Glomerular endothelial cell (primary cell): ENCODE data around the gene HEXIM1. TPM values are rescaled to one million over a fixed set of nuclear protein-coding genes. Genes with fewer than 3 reads are reported as not detected.
A peak's percentile ranks its signal among the peaks of the same experiment; 100 is the strongest.

ENCODE experiments used
- DNase-seq: peaks from one replicate; pipeline ENCODE4 v3.0.0-alpha.2; 2011; ENCODE audit warnings: low read depth, low spot score; ENCODE audit errors: extremely low read depth
- total RNA-seq: library from RNA; depleted of rRNA; stranded (reverse); fragments of >200 nt; gene quantifications from 2 replicates; pipeline ENCODE4 v1.2.3, GENCODE V29; 2015

The HEXIM1 gene
- total RNA-seq, 1 donor from 2014 or later: 16.2 TPM

GRCh38 chr17:45128989-45129388 is 19.3 kb upstream of the HEXIM1 start:
- no peak for DNase-seq

DNA sequence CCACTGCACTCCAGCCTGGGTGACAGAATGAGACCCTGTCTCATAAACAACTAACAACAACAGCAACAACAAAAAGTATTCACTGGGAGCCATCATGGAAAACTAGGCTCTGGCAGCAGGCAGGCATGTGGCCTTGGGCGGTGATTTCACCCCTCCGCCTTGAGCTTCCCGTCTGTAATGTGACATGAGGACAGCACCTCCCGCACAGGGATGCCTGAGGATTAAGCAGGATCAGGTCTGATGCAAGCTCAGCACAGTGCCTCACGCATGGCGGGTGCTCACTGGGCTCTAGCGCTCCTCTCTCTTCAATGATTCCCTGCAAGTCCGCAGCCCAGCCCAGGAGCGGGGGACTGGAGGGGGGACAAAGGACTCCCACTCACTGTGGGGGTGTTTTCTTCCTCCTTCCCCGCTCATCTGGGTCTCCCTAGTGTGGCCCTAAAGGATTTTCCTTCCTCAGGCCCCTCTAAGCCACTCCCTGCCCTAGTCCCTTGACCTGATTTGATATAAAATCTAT is 18.8 kb upstream of the HEXIM1 start:
- no peak for DNase-seq

DNA sequence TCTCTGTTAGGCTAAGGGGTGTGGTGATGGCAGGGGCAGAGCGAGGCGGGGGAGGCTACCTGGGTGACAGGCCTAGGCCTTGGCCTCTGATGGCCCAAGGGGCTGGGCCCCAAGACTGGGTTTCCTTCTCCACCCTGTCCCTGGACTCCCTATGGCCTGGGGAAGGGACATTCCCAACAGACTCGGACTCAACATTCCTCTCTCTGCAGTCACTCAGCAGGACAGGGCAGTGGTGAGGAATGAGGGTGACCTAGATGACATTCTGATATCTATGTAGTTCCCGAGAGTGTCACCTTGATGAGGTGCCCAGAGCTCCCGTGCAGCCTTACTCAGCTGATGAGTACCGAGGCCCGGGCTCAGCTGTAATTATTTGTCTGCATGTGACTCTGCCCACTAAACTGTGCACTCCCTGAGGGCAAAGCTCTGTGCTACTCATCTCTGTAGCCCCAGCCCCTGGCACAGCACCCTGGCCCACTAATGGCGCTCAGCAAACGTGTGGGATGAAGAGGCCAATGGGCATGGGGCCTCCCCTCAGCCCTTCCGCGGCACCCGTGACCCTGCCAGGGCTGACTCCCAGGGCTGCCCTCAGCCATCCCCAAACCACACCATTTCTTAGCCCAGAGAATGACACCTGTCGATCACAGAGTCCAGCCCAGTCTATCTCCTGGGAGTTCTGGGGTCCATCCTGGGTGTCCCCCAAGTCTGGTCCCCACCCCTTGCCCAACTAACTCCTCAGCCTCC is 18.2 kb upstream of the HEXIM1 start:
- DNase-seq: no peak

DNA sequence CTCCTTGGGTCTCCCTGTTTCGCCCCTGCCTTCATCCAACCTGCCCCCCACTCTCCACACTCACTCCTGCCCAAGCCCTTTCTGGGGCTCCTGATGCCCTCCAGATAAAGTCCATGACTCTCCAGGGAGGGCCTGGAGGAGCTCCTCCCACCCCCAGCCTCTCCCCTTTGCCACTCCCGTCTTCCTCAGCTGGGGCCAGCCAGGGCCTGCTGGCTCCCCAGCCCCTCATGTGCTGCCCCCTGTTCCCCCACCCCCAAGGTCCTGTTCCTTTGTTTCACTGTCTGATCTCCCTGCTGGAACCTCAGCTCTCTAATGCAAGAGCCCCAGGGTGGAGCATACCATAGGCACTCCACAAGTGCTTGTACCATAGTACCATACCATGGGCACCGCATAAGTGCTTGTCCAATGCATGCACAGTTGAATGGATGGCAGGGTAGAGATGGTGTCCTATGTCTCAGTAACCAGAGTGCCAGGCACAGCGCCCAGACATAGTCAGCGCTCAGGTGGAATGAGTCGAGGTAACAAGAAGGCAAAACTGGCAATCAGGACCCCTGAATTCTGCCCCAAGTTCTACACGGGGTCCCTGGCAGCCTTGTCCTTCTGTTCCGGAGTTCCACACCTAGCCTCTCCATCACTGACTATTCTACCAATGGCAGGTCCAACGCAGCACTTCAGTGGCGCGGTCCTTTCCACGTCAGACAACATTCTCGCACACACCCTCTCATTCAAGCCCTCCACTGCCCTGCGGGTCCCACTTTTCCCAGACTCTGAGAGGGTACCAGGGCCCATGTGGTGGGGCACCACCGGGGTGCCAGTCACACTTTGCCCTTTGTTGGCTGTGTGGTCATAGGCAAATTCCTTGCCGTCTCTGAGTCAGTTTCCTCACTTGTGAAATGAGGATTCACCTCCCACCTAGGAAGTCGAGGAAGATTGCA is 17.3 kb upstream of the HEXIM1 start:
- no peak for DNase-seq

DNA sequence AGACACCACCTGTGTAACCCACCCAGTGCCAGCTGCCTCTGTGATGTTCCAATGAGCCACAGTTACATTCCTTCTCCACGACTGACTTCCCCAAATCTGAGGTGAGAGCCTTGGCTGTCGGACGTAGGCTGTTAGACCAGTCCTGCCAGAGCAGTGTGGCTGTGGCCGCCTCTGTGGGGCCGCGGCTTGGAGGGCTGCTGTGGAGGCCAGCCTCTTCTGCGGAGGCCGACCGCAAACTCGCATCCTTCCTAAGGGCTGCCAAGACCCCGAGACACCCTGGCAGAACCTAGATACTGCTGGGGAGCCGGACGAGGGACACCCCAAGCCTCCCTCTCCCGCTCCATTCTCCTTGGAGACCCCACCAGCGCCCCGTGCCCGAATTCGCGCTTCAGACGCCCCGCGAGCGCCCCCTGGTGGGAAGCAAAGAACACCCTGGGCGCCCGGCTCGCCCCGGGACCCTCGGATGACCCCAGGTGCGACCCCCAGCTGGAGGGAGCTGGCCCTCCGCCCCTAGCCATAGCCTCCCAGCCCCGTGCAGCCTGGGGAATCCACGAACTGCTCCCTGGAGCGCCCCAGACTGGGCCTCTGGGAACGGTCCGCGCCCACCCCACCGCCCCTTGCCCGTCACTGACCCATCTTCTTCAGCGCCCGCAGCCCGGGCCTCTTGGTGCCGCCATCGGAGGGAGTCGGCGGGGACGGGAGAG is 16.5 kb upstream of the HEXIM1 start:
- no peak for DNase-seq

DNA sequence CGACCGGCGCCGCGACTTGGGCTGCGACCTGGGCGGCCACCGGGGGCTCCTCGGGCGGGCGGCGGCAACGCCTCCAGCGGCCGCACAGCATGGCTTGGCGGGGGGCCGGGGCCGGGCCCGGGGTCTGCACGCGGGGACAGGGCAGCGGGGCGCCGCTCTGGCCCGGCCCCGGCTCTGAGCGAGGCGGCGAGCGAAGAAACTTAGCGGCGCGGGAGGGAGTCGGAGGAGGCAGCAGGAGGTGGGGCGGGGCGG is 16.0 kb upstream of the HEXIM1 start, which contains the start of gene PLCD3:
PLCD3 (minus strand) TSS at position 196 of the 252 bp plus-strand sequence; CDS start at position 91, 105 bp downstream.
- DNase-seq: no peak

DNA sequence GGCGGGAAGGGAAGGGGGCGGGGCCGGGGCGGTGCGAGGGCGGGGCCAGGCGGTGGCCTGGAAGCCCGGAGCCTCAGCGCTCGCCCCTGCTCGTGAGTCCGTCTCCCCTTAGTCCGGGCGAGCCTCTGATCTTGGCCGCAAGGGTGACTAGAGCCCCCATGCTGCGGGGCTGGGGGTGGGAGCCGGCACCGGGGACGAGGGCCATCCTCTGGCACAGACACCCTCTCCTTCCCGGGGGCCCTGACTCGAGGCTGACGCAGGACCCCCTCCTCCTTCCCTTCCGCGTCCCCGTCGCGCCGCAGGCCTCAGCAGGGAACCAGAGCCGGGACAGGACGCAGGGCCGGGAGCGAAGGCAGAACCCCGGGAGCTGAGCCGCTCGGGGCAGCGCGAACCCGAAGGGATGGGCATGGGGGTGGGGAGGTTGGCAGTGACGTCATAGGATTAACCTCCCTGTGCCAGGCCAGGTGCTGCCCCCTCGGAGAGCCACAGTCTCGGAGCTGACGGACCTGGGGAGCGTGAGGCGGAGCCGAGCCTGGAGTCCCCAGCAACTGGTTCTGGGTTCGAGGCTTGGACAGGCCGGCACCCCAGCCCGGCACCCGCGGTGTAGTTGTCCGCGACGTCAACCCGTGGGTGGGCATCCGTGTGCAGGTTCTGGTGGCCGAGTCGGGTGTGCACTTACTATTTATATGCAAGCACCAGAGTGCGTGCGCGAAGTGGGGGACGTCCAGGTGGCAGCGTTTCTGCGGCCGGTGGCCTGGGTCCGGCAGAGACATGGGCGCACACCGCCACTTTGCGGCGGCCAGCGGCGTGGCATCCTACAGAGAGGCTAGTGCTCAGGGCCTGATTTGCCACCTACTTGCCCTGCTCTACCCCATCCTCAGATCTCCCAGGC is 15.5 kb upstream of the HEXIM1 start:
- no peak for DNase-seq

GRCh38 chr17:45135192-45135977 is 12.9 kb upstream of the HEXIM1 start, which contains the start of gene ACBD4:
TSS of gene ACBD4 (plus strand) at chr17:45135687. CDS start at chr17:45136145, 458 bp downstream.
- DNase-seq: peak; percentile 95

- DNase-seq: no peak
Observed at GRCh38 chr17:45135978-45136791, 12.1 kb upstream of the HEXIM1 start.

DNA sequence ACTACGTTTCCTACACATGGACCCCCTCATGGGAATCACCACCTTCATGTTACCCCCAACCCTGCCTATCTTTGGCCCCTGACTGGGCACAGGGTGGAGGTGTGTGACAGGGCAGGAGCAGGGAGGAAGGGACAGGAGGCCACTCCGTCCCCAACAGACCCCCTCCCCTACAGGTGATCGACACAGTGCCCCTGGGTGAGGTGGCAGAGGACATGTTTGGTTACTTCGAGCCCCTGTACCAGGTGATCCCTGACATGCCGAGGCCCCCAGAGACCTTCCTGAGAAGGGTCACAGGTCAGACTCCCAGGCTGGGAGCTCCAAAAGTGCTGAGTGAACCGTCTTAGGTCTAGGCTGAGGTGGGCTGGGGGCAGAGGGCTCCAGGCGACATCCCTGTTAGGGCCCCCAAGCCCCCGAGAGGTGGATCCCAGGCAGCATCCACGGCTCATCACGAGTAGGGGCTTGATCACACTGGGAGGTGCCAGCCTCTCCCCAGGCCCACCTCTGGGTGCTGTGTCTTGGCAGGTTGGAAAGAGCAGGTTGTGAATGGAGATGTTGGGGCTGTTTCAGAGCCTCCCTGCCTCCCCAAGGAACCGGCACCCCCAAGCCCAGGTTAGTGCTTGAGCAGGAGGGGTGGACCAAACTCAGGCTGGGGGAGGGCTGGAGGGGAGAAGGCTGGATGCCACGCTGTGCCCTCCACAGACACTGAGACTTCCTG is 11.3 kb upstream of the HEXIM1 start:
- no peak for DNase-seq

DNA sequence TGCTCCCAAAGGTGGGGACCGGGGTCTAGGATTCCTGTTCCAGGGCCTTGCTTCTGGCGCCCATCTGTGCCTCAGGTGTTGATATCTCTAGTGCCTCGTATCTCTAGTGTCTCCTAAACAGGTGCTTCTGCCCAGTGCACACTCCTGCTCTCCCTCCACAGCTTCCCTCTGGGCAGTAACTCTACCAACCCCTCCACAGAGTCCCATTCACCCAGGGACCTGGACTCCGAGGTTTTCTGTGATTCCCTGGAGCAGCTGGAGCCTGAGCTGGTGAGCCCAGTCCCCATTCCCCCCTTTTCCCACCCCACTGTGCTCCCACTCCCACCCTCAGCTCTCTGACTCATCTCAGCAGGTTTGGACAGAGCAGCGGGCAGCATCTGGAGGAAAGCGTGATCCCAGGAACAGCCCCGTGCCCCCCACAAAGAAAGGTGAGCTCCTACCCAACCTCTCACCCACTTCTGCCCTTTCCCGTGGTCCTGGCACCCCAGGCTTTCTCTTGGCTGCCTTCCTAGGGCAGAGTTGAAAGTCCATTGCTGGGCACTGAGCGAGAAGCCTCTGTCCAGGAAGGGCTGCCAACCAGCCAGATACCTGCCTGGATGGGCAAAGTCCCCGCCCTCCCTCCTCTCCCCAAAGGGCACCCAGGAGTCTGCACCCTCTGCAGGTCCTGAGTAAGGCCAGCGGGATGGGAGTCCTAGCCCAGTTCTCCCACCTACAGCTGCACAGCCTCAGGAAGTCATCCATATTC is 10.5 kb upstream of the HEXIM1 start:
- no peak for DNase-seq

GRCh38 chr17:45138911-45139532 is 9.3 kb upstream of the HEXIM1 start:
- no peak for DNase-seq

GRCh38 chr17:45139533-45139920 is 8.7 kb upstream of the HEXIM1 start:
- DNase-seq: no peak

DNA sequence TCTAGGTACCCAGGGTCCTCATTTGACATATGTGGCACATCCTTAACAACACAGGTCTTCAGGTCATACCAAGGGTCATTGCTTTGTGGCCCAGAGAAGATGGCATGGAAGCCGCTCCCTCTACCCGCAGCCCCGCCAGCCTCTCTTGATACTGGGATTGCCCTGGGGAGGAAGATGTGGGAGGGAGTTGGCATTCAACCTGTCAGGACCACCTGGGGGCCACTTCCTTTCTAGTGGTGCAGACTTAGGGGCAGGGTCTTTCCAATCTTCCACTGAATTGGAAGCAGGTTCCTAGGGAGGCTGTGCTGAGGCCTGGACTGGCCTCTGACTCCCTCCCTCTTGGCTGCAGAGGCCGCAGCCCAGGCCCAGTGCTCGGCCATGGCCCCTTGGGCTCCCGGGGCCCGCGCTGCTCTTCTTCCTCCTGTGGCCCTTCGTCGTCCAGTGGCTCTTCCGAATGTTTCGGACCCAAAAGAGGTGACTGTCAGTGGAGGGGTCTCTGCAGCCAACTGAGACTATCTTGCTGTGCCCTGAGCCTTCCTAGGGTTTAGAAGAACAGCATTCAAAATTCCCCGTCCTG is 5.1 kb upstream of the HEXIM1 start:
- DNase-seq: no peak

DNA sequence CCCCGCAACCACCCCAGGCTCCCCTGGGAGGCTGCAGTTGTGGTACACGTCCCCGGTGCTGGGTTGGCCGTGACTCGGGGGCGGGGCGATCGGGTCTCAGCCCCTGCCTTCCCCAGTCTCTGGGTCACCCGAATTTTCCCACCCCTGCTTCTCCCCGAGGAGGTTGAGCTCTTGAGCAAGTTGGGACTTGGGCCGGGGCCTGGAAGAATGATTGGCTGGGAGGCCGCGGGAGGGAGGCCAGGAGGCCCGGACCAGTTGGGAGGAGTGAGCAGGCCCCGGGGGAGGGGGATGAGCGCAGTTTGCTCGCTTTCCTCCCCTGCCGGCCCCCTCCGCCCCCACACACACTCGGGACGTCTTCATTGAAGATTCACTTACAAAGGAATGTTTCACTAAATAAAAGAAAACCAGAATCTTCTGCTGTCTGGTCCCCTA is 4.5 kb upstream of the HEXIM1 start:
- DNase-seq: no peak
